ENCODE results near the gene GLI3. TPM values are rescaled to one million over a fixed set of nuclear protein-coding genes. Genes with fewer than 3 reads are reported as not detected.

GLI3 gene
- total and polyA plus RNA-seq, 2 of the 8 experiments (the other 6 are each of a cell fraction or from before 2014, with no cell fraction given) = 8.0 to 31.1 TPM

- no peak for TF ChIP-seq CHD7 (IDR thresholded peaks at IDR 0.05; ENCODE audit: insufficient replicate concordance, low read length)
- TF ChIP-seq KDM4A (IDR thresholded peaks at IDR 0.05; ENCODE audit: low read depth, low read length, severe bottlenecking) = no peak
- TF ChIP-seq RBBP5 (IDR thresholded peaks at IDR 0.05; ENCODE audit: borderline replicate concordance, low read depth, low read length) = no peak
- TF ChIP-seq RAD21 (IDR thresholded peaks at IDR 0.05 in 1 of 2, conservative IDR thresholded peaks at IDR 0.05 in 1 of 2; ENCODE audit: low read depth in 2 of 2, low read length in 2 of 2) = no peak
- TF ChIP-seq CHD2 (IDR thresholded peaks at IDR 0.05; ENCODE audit: low read length) = no peak
- TF ChIP-seq POLR2AphosphoS5 (IDR thresholded peaks at IDR 0.05; ENCODE audit: low read depth, low read length) = no peak
These were observed 151.5 kb downstream of the GLI3 start (continued) for GRCh38 chr7:42085531-42085930.
